K562 treated with DMSO at 1 percent for 4 hours (cell line): Measurements from ENCODE around the gene KCNK4. TPM values are rescaled to one million over a fixed set of nuclear protein-coding genes. Genes with fewer than 3 reads are reported as not detected.

Experiments
- total RNA-seq: library from RNA; unstranded; fragments of 300-600 nt; gene quantifications from 2 replicates; pipeline ENCODE4 v1.2.3, GENCODE V29; 2022; ENCODE audit not compliant: insufficient read depth

Gene KCNK4
- total RNA-seq = not detected in 2 replicates

GRCh38 chr11:64291262-64291751, at the start of gene KCNK4:
TSS of gene KCNK4 (plus strand) at chr11:64291302. CDS start at chr11:64293019, 1,717 bp downstream.

DNA sequence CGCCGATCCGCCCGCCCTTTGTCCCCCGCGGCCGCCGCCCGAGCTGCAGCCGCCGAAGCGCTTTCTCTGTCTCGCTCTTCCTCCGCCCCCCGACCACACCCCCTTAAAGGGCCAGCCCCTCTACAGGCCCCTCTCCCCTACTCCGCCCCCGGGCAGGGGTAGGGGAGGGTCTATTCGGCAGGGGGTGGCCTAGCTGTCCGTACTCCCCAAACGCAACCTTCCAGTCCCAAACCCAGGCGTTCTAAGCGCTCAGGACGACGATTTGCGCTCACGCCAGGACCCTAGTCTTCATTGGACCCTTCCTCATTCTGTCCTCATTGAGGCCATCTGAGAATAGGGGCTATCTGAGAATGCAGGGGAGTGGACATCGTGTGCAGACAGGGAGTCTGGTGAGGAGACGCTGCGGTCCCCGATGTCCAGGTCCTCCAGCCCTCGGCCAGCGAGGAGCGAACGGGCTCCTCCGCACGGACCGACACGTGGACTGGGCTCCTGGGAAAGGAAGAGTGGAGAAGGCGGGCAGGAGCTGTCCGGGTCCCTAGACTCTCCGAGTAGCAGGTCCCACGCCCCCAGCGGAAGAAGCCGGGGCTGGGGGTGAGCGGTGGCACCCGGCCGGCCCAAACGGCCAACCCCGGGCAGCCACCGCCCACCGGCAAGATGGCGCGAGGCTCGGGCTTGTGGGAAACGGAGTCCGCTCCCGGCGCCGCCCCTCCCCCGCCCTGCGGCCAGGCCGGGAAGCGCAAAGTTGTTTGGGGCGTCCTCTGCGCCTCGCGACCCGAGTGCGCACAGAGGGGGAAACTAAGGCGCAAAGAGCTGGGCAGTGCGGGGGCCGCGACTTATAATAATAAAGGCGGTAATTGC, 44.0 kb upstream of the KCNK4 start, which contains the start of gene PPP1R14B:
Gene PPP1R14B, minus strand, starts transcription at position 73 of the 858 bp plus-strand sequence. CDS start 270 bp downstream, outside the sequence.

GRCh38 chr11:64251016-64251752, 39.9 kb upstream of the KCNK4 start, which contains the start of gene PLCB3:
TSS of gene PLCB3 (plus strand) at chr11:64251530. CDS start at chr11:64251650, 120 bp downstream.

DNA sequence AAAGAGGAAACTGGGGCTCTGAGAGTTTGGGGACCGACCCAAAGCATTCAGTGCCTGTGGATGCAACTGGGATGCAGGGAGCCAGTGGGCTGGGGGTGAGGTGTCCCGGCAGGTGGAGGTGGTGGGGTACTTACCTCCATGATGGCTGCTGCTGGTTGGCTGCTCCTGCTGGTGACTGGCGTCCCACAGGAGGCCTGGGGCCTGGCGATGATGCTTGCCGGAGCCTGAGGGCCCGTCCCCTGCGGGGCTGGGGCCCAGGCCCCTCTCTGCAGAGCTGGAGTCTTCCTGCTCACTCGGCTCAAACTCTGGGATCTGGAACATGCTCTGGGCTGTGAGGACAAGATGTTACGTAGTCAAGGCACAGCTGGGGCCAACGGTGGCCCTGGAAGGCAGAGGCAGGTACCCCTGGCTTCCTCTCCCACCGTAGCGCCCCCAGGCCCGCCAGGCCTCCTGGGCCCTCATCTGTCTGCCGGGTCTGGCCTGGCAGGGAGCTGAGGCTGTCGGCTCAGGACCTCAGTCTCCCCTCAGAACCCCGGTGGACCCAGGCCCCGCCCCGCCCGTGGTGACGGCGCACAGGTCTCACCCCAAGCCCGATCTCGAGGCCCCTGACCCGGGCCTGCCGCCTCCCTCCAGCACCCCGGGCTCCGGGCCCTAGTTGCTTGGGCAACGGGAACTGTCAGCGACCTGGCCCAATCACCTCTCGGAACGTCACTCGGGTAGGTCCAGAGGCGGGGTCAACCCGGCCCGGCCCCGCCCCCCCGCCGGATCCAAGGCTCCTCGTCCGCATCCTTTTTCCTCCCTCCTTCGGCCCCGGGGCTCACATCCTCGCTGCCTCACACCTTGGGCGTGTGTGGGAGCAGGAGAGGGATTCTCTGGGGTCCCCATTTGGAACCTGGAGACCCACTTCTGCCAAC, 6.8 kb upstream of the KCNK4 start, which contains the start of gene BAD:
Gene BAD, minus strand, starts transcription at position 618 of the 914 bp plus-strand sequence. Its CDS starts 297 bp downstream, at position 321.

DNA sequence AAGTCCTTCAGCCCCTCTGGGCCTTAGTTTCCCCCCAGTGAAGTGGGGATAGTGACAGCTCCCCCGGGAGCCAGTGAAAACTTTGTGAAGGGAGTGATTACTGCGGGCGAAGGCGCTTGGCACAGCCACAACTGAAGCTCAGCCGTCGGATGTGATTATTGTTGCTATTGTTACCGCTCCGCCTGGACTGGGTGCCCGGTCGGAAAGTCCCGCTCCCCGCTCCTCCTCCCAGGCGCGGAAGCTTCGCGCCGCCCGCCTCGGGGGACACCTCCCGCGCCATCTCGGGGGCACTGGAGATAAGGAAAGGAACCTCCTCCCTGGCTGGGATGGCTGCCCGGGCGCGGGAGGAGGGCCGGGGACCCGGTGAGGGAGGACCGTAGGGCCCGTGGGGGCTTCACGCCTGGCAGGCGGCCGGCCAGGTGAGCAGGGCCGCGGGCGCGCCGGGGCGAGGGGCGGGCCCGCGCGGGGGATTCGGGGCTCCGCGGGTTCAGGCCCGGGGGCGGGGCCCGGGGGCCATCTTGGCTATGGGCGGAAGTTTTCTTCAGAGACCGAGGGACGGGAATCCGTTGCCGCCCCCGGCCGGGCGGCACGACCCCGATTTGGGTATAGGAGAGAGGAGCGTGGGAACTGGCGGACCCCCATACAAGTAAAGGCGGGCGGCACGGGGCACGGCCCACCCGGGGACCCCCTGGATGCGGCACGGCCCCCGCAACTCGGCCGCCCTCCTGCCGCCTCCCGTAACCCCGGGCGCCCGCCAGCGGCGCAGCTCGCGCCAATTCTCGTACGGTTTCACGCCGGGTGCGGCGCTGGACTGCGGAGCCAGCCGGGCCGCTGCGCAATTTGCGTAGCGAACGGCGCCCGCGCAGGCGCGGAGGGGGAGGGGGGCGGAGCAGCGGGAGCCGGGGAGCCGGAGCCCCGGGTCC, 5.9 kb upstream of the KCNK4 start, which contains the start of gene GPR137:
Gene GPR137, plus strand, starts transcription at position 887 of the 923 bp plus-strand sequence. CDS start 677 bp downstream, outside the sequence.

DNA sequence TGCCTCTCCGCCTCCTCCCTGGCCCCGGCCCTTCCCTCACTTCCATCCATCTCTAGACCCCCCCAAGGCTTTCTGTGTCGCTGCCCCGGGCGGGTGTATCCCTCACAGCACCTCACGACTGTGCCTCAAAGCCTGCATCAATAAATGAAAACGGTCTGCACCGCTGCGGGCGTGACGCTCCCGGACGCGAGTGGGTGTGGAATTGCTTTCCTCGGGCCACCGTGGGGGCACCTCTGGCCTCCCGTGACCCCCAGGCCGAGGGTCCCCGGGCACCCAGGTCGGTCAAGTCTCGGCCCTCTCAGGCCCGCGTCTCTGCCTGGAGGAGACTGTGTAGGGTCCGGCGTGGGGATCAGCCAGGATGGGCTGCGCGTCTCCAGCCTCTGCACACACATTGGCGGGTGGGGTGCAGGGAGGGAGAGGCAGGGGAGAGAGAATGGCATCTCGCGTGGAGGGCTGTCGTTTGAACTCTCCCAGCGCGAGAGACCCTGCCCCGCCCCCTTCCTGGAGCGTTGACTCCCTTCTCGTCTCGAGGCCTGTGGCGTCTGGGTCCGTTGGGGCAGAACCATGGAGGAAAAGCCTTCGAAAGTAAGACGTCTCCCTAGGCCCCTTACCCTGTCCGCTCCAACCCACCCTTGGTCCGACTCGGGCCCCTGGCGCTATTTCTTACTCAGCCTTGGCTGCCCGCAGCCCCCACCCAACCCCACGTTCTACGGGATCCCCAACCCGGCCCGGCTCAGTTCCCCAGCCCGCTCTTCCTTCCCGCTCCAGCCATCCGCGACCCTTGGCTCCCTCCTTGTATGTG, 8.9 kb downstream of the KCNK4 start, which contains the start of gene CATSPERZ:
Gene CATSPERZ, plus strand, starts transcription at position 512 of the 802 bp plus-strand sequence. Its CDS starts 53 bp downstream, at position 565.

DNA sequence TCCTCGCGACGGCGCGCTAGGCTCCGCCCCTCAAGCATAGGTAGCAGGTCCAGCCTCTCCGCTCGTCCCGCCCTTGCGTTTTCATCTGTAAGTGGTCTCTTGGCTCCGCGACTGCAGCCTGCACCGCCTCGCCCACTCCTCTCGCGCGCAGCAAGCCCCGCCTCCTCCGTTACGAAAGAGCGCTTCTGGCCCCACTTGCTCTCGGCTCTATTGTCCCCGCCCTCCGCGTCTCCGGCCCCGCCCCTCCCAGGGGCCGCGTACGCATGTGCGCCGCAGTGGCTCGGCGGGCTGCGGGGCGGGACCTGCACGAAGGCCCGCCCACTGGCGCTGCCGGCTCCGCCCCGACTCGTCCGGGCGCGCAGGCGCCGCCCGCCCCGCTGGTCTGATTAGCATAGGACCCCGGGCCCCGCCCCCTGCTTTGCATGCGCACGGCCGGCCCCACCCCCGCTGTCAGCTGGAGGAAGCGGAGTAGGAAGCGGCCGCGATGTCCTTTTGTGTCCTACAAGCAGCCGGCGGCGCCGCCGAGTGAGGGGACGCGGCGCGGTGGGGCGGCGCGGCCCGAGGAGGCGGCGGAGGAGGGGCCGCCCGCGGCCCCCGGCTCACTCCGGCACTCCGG, 14.1 kb downstream of the KCNK4 start, which contains the start of gene ESRRA:
Gene ESRRA, plus strand, starts transcription at position 450 of the 616 bp plus-strand sequence. CDS start 1,656 bp downstream, outside the sequence.

DNA sequence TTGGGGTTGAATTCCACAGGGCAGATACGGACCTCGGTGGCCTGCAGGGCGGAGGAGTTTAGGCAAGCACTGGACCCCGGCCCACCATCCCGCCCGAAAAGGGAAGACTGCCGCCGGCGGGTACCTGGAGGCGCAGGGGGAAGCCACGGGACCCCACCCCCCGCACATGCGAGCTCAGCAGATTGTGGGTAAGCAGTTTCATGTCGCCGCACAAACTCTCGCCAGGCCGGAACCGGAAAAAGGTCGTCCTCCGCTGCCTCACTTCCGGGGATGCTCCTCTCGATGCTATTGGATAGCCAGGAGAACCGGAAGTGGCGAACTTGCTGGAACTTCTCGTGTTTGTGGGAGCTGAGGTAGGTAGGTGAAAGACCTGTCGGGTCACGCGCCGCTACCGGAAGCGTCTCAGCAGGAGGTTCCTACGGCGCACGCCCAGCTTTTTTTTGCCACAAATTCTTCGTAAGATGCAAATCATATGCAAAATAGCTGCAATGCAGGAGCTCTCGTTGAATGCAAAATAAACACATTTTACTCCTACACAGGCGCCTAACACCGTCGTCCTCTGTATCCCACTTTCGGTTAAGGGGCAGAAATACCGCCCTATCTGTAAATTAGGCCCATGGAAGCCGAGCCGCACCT, 26.3 kb downstream of the KCNK4 start, which contains the start of gene TRMT112:
Gene TRMT112, minus strand, starts transcription at position 235 of the 636 bp plus-strand sequence. Its CDS starts 33 bp downstream, at position 202.

DNA sequence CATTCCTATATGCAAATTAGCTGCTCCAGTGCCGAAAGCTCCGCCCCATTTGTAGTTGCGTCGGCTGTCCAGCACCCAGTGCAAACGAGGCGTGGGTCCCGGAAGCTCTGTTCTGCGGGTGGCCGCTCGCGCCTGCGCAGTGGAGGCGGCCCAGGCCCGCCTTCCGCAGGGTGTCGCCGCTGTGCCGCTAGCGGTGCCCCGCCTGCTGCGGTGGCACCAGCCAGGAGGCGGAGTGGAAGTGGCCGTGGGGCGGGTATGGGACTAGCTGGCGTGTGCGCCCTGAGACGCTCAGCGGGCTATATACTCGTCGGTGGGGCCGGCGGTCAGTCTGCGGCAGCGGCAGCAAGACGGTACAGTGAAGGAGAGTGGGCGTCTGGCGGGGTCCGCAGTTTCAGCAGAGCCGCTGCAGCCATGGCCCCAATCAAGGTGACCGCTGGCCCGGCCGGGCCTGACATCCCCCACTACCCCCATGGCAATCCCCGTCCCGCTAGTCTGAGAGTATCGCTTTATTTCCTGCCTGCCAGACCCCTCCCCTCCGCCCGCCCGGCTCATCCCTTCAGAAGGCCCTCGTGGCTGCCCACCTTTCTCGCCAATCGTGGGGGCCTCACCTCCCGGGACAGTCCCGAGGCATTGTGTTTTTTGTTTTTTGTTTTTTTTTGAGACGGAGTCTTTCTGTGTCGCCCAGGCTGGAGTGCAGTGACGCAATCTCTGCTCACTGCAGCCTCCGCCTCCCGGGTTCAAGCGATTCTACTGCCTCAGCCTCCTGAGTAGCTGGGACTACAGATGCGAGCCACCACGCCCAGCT, 27.1 kb downstream of the KCNK4 start, which contains the start of gene PRDX5:
Gene PRDX5, plus strand, starts transcription at position 161 of the 805 bp plus-strand sequence. Its CDS starts 95 bp downstream, at position 256.

DNA sequence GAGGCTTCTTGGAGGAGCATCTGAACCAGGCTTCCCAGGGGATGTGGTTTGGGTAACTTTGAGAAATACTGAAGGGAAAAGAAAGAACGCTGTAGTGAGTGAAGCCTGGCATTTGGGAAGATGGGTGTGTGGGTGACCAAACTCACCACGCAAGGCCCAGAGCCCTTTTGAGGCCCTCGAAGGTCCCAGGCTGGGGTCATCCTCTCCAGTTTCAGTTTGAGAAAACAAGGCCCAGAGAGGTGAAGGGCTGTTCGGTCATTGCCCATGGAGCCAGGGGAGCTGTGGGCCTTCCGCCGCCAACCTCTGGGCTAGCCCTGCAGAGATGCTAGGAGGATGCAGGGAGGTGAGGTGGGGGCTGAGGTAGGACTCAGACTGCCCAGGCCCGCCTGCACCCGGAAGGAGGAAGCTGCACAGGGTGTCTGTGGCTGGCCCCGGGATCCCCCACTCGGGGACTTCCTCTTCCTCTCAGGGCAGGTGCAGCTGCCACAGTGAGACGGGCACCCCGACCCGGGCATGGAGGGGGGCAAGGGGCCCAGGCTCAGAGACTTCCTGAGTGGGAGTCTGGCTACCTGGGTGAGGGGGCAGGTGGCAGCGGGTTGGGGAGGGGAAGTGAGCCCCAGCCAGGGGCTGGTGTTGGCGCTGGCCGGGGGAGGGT, 48.8 kb downstream of the KCNK4 start, which contains the start of gene CCDC88B:
Gene CCDC88B, plus strand, starts transcription at position 451 of the 655 bp plus-strand sequence. Its CDS starts 63 bp downstream, at position 514.

Other genes with a start within 250 kb of the KCNK4 start
- 126 and 144 TPM in 2 replicates for gene MACROD1, start 125.2 kb upstream of the KCNK4 start, total RNA-seq
- gene STIP1, start 105.1 kb upstream of the KCNK4 start, total RNA-seq = 278 and 310 TPM in 2 replicates
- 227 and 242 TPM in 2 replicates for gene FERMT3, start 84.6 kb upstream of the KCNK4 start, total RNA-seq
- gene TRPT1, start 65.1 kb upstream of the KCNK4 start, total RNA-seq = 29.0 and 32.8 TPM in 2 replicates
- gene NUDT22, start 65.0 kb upstream of the KCNK4 start, total RNA-seq = 68.2 and 78.4 TPM in 2 replicates
- 68.1 and 69.1 TPM in 2 replicates for gene DNAJC4, start 60.8 kb upstream of the KCNK4 start, total RNA-seq
- gene VEGFB, start 56.7 kb upstream of the KCNK4 start, total RNA-seq = 119 and 133 TPM in 2 replicates
- gene FKBP2, start 50.2 kb upstream of the KCNK4 start, total RNA-seq = 112 and 126 TPM in 2 replicates
- 211 and 214 TPM in 2 replicates for gene PPP1R14B, start 44.4 kb upstream of the KCNK4 start, total RNA-seq
- 26.1 and 27.4 TPM in 2 replicates for gene PLCB3, start 39.8 kb upstream of the KCNK4 start, total RNA-seq
- gene BAD, start 6.6 kb upstream of the KCNK4 start, total RNA-seq = 77.3 and 77.9 TPM in 2 replicates
- gene GPR137, start 5.5 kb upstream of the KCNK4 start, total RNA-seq = 38.8 and 45.2 TPM in 2 replicates
- gene CATSPERZ, start 9.1 kb downstream of the KCNK4 start, total RNA-seq = 6.3 and 7.1 TPM in 2 replicates
- gene ESRRA, start 14.2 kb downstream of the KCNK4 start, total RNA-seq = 78.5 and 98.4 TPM in 2 replicates
- gene TRMT112, start 26.3 kb downstream of the KCNK4 start, total RNA-seq = 319 and 411 TPM in 2 replicates
- gene PRDX5, start 26.8 kb downstream of the KCNK4 start, total RNA-seq = 455 and 541 TPM in 2 replicates
- 19.2 and 19.4 TPM in 2 replicates for gene CCDC88B, start 48.9 kb downstream of the KCNK4 start, total RNA-seq
- 25.4 and 30.5 TPM in 2 replicates for gene RPS6KA4, start 67.9 kb downstream of the KCNK4 start, total RNA-seq